HFFc6 (cell line): ENCODE measurements around the gene CCDC57. TPM values are rescaled to one million over a fixed set of nuclear protein-coding genes. Genes with fewer than 3 reads are reported as not detected.
"Not testable (repeated sequence)": the region's sequence is repeated elsewhere in the genome, so short reads cannot be mapped to it uniquely, and the experiment has no call there.

ENCODE experiments used
- DNase-seq: peaks from one replicate; pipeline ENCODE4 v3.0.0-alpha.2; 2018
- H3K27ac Mint-ChIP-seq: 2 replicates; pipeline ENCODE4 v1.8.0; 2020; ENCODE audit warnings: mild to moderate bottlenecking, mixed read lengths
- H3K27me3 Mint-ChIP-seq: 2 replicates; pipeline ENCODE4 v1.8.0; 2021; ENCODE audit warnings: mild to moderate bottlenecking, moderate library complexity, mixed read lengths; ENCODE audit not compliant: insufficient read depth
- H3K36me3 Mint-ChIP-seq: 2 replicates; pipeline ENCODE4 v1.8.0; 2021; ENCODE audit warnings: low read depth, mixed read lengths
- H3K4me1 Mint-ChIP-seq: 2 replicates; pipeline ENCODE4 v1.8.0; 2020; ENCODE audit warnings: low read depth, mixed read lengths
- H3K4me3 Mint-ChIP-seq: 2 replicates; pipeline ENCODE4 v1.8.0; 2020; ENCODE audit warnings: mild to moderate bottlenecking, moderate library complexity, mixed read lengths
- H3K9me3 Mint-ChIP-seq: 2 replicates; pipeline ENCODE4 v1.8.0; 2020; ENCODE audit warnings: mild to moderate bottlenecking, mixed read lengths
- total RNA-seq, 6 experiments: library from RNA; stranded (reverse); fragmentation: NEBNext Ultra II Directional; extraction: Animal tissue kit (Norgen Biotek cat#: 25700); gene quantifications; 2 replicates in 1 of 6; 3 replicates in 5 of 6; pipeline ENCODE4 v1.2.3, GENCODE V29; 2021
- TF ChIP-seq, protein P1 (sequence below): fragments of 200-600 bp; sonication (generic); IDR thresholded peaks from 2 replicates; pipeline ENCODE4 v1.5.0; 2021; ENCODE audit warnings: antibody characterized with exemption, mild to moderate bottlenecking

CCDC57 gene
- total RNA-seq, 6 experiments from 2014 or later, result 12.8 to 15.6 (median 13.6) TPM

DNA sequence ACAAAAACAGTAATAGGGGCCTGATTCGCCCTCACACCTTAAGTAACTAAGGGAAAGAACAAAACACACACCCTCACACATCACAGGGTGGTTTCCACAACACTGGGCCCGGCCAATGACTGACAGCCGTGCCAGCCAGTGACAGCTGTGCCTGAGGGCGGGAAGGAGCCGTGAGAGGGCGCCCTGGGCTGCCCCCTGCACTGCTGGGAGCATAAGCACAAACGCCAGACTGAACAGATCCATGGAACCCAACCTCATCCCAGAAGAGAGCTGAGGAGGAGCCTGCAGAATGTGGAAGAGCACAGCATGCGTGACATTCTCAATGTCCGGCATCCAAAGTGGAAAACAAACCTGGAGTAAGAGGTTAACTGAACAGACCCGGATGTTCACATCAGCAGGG lies 44.8 kb upstream of the CCDC57 start:
- Mint-ChIP-seq H3K9me3 (peaks cover 15% of the 10 kb centered on the region), H3K27ac (peak overlapping the region; percentile 66), H3K4me3 (no peak overlapping the region; the same call in 1 of the 2 replicates), H3K27me3 (peaks cover 23% of the 10 kb centered on the region), H3K36me3 (peaks cover 77% of the 10 kb centered on the region), H3K4me1 (no peaks in the 10 kb centered on the region; the same call in 1 of the 2 replicates)
- no peak for DNase-seq
- TF ChIP-seq, protein P1, sequence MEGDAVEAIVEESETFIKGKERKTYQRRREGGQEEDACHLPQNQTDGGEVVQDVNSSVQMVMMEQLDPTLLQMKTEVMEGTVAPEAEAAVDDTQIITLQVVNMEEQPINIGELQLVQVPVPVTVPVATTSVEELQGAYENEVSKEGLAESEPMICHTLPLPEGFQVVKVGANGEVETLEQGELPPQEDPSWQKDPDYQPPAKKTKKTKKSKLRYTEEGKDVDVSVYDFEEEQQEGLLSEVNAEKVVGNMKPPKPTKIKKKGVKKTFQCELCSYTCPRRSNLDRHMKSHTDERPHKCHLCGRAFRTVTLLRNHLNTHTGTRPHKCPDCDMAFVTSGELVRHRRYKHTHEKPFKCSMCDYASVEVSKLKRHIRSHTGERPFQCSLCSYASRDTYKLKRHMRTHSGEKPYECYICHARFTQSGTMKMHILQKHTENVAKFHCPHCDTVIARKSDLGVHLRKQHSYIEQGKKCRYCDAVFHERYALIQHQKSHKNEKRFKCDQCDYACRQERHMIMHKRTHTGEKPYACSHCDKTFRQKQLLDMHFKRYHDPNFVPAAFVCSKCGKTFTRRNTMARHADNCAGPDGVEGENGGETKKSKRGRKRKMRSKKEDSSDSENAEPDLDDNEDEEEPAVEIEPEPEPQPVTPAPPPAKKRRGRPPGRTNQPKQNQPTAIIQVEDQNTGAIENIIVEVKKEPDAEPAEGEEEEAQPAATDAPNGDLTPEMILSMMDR, result no peak

DNA sequence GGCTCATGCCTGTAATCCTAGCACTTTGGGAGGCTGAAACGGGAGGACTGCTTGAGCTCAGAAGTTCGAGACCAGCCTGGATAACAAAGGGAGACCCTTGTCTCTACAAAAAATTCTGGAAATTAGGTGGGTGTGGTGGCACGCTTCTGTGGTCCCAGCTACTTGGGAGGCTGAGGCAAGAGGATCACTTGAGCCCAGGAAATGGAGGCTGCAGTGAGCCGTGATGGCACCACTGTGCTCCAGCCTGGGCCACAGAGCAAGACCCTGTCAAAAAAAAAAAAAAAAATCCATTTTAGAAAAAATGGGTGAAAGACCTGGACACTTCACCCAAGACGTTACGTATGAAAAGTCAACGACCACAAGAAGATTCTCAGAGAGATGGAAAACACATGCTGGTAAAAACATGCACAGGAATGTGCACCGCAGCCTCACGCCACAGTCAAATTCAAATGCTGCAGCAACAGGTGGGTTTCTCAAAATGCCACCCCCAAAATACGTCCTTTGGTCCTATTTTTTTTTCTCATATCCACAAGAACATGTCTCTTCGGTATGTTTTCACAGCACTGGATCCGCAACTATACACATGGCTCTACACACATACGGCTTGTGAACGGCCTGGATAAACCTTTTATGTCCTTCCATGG lies 43.7 kb upstream of the CCDC57 start:
- H3K9me3 Mint-ChIP-seq, result peaks cover 21% of the 10 kb centered on the region
- TF ChIP-seq, protein P1, result no peak
- peaks cover 34% of the 10 kb centered on the region for H3K27me3 Mint-ChIP-seq
- H3K4me3 Mint-ChIP-seq, result no peak overlapping the region
- no peak for DNase-seq
- H3K27ac Mint-ChIP-seq, result no peak overlapping the region
- H3K4me1 Mint-ChIP-seq, result no peaks in the 10 kb centered on the region; the same call in 1 of the 2 replicates
- peaks cover 77% of the 10 kb centered on the region for H3K36me3 Mint-ChIP-seq

DNA sequence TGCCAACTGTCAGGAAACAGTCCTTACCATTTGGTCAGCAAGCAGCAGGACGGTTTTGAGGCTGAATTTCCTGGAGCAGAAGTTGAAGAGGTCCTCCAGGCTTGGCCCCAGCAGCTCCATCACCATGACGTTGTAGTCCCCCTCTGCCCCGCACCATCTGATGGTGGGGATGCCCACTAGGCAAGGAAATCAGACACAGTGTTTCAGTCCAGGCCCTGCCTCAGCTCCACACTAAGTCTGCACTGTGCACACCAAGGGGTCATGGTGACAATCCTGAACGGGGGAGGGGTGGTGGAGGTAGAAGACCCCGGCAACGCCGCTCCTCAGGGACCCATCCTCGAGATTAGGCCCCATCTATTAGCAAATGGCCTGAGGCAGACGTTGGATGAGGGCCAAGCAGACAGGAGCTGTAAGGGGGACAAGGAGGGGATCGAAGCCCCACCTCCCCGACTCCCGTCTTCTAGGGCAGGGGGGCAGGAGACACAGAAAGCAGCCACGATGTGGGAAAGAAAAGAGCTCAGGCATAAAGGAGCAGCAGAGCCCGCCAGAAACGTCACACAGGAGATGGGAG lies 42.8 kb upstream of the CCDC57 start:
- no peak for DNase-seq
- peak overlapping the region; percentile 1; the same call in 1 of the 2 replicates for H3K4me3 Mint-ChIP-seq
- peaks cover 43% of the 10 kb centered on the region for H3K27me3 Mint-ChIP-seq
- H3K4me1 Mint-ChIP-seq, result no peaks in the 10 kb centered on the region; the same call in 1 of the 2 replicates
- H3K9me3 Mint-ChIP-seq, result peaks cover 25% of the 10 kb centered on the region
- TF ChIP-seq, protein P1, result no peak
- peaks cover 77% of the 10 kb centered on the region for H3K36me3 Mint-ChIP-seq
- no peak overlapping the region for H3K27ac Mint-ChIP-seq

DNA sequence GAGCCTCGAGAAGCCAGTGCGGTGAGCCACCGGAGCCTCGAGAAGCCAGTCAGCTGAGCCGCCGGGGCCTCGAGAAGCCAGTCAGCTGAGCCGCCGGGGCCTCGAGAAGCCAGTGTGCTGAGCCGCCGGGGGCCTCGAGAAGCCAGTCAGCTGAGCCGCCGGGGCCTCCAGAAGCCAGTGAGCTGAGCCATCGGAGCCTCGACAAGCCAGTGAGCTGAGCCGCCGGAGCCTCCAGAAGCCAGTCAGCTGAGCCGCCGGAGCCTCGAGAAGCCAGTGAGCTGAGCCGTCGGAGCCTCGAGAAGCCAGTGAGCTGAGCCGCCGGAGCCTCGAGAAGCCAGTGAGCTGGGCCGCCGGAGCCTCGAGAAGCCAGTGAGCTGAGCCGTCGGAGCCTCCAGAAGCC lies 42.1 kb upstream of the CCDC57 start:
- not testable (repeated sequence) for H3K4me3 Mint-ChIP-seq, H3K27ac Mint-ChIP-seq, DNase-seq, H3K4me1 Mint-ChIP-seq
- Mint-ChIP-seq H3K9me3 (peaks cover 25% of the 10 kb centered on the region), H3K27me3 (peaks cover 50% of the 10 kb centered on the region), H3K36me3 (peaks cover 70% of the 10 kb centered on the region)

DNA sequence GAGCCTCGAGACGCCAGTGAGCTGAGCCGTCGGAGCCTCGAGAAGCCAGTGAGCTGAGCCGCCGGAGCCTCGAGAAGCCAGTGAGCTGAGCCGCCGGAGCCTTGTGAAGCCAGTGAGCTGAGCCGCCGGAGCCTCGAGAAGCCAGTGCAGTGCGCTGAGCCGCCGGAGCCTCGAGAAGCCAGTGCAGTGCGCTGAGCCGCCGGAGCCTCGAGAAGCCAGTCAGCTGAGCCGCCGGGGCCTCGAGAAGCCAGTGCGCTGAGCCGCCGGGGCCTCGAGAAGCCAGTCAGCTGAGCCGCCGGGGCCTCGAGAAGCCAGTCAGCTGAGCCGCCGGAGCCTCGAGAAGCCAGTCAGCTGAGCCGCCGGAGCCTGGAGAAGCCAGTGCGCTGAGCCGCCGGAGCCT lies 41.5 kb upstream of the CCDC57 start:
- not testable (repeated sequence) for H3K4me1 Mint-ChIP-seq, H3K4me3 Mint-ChIP-seq, H3K27ac Mint-ChIP-seq, DNase-seq
- H3K36me3 Mint-ChIP-seq, result peaks cover 67% of the 10 kb centered on the region
- H3K9me3 Mint-ChIP-seq, result peaks cover 25% of the 10 kb centered on the region
- peaks cover 55% of the 10 kb centered on the region for H3K27me3 Mint-ChIP-seq

DNA sequence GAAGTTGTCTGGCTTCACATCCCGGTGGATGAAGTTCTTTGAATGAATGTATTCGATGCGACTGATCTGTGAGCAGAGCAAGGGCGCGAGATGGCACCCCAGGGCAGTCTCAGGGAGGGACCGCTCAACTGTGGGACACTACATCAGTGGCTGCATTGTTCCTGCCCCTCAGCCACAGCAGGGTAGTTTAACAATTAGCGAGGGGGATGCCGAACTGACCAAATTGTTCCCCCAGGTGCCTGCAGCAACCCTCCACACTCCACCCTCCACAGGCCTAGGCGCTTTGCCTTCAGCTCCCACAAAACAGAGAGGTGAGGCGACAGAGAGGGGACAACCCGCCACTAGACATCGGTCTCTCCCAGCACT lies 40.5 kb upstream of the CCDC57 start:
- Mint-ChIP-seq H3K4me1 (peaks cover 2% of the 10 kb centered on the region), H3K36me3 (peaks cover 67% of the 10 kb centered on the region), H3K27ac (peak overlapping the region; percentile 62; the same call in 1 of the 2 replicates), H3K9me3 (peaks cover 34% of the 10 kb centered on the region), H3K27me3 (peaks cover 64% of the 10 kb centered on the region), H3K4me3 (peak overlapping the region; percentile 42; the same call in 1 of the 2 replicates)
- TF ChIP-seq, protein P1, result no peak
- no peak for DNase-seq
